Natural killer cell (primary cell): ENCODE results near the gene ABCG4. TPM values are rescaled to one million over a fixed set of nuclear protein-coding genes. Genes with fewer than 3 reads are reported as not detected.

Experiments used
- ATAC-seq, 3 donors: fragments of 150-1000 bp in 2 of 3; fragments of 200-7000 bp in 1 of 3; cut with Tn5 transposase; 1 replicate in 1 of 3; 2 replicates in 2 of 3; pipeline ENCODE4 v1.10.0; 2021; ENCODE audit warnings: mild to moderate bottlenecking in 2 of 3, moderate library complexity in 2 of 3
- DNase-seq, 2 donors: peaks; one replicate each; pipeline versions ENCODE4 v3.0.0 to v3.0.0-alpha.2; 2013 to 2021; ENCODE audit warnings: mixed read lengths in 1 of 2
- H3K27ac ChIP-seq: one replicate; pipeline ENCODE4 v1.5.1; 2013; ENCODE audit warnings: mild to moderate bottlenecking, low read length
- H3K27me3 ChIP-seq: one replicate; pipeline ENCODE4 v1.6.1; 2013; ENCODE audit warnings: low read length; ENCODE audit not compliant: control insufficient read depth, insufficient read depth
- H3K36me3 ChIP-seq: one replicate; pipeline ENCODE4 v1.6.1; 2013; ENCODE audit warnings: low read length; ENCODE audit not compliant: control insufficient read depth, insufficient read depth
- H3K4me1 ChIP-seq: one replicate; pipeline ENCODE4 v1.6.1; 2013; ENCODE audit warnings: low read length; ENCODE audit not compliant: control insufficient read depth, insufficient read depth
- H3K4me3 ChIP-seq: one replicate; pipeline ENCODE4 v1.5.1; 2013; ENCODE audit warnings: low read length
- H3K9me3 ChIP-seq: one replicate; pipeline ENCODE4 v1.6.1; 2013; ENCODE audit warnings: low read length; ENCODE audit not compliant: control insufficient read depth, insufficient read depth
- H3K27ac Mint-ChIP-seq, 2 donors: one replicate each; pipeline ENCODE4 v1.8.0; 2022; ENCODE audit warnings: mild to moderate bottlenecking in 2 of 2, mixed read lengths in 2 of 2, moderate library complexity in 1 of 2
- H3K27me3 Mint-ChIP-seq, 2 donors: one replicate each; pipeline ENCODE4 v1.8.0; 2022; ENCODE audit warnings: low read depth in 2 of 2, mixed read lengths in 2 of 2
- H3K36me3 Mint-ChIP-seq: one replicate; pipeline ENCODE4 v1.8.0; 2022; ENCODE audit warnings: mixed read lengths
- H3K4me1 Mint-ChIP-seq, 2 donors: one replicate each; pipeline ENCODE4 v1.8.0; 2022; ENCODE audit warnings: mixed read lengths in 2 of 2
- H3K4me3 Mint-ChIP-seq: one replicate; pipeline ENCODE4 v1.8.0; 2022; ENCODE audit warnings: mild to moderate bottlenecking, moderate library complexity, mixed read lengths
- H3K9me3 Mint-ChIP-seq, 2 donors: one replicate each; pipeline ENCODE4 v1.8.0; 2022; ENCODE audit warnings: mixed read lengths in 2 of 2
- WGBS: methylation state at CpG from one replicate; pipeline ENCODE4 v1.1.7; 2013; ENCODE audit warnings: missing lambda C conversion rate; ENCODE audit not compliant: insufficient coverage; 5-methylcytosine and 5-hydroxymethylcytosine counted together
- intact Hi-C: fragments of 100-400 bp; cut with micrococcal nuclease; formaldehyde crosslinking; loops from one replicate; pipeline ENCODE4 v1.14.2; 2022
- total RNA-seq, 4 donors: library from RNA; stranded (reverse); fragments of 120-200 nt in 1 of 4; gene quantifications; one replicate each; pipeline versions ENCODE4 v1.2.3 to v1.2.4, GENCODE V29; 2013 to 2022
- TF ChIP-seq, protein P1 (sequence below): fragments of 200-600 bp; IDR thresholded peaks from one replicate; pipeline ENCODE4 v1.8.0; 2022; ENCODE audit warnings: antibody characterized with exemption

ABCG4 gene
- total RNA-seq, 3 donors from 2014 or later (not counting 1 experiment from before 2014, with no cell fraction given): 0.09 TPM; not detected in 2

DNA sequence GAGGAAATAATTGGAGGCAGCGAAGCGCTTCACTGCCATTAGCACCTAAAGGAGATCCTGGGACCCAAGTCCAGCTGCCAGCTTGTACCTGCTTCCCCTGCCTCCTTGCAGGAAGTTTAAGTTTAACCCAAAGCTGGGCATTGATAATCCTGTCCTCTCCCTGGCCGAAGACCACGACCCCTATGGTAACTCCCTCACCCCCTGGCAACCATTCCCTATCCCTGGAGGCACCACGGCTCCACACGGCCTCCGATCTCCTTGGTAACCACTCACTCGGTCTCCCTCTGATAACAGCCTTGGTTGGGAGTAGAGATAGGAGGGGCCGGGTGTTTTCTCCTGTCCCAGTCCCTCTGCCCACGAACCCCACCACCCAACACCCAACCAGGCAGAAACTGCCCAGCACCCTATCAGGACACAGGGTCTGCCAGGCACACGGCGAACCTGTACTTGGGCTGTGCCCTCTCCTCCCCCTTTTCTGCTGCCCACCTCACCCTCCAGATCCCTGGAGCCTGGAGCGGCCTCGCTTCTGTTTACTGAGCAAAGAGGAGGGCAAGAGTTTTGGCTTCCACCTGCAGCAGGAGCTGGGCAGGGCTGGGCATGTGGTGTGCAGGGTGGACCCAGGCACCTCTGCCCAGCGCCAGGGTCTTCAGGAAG is 37.3 kb downstream of the ABCG4 start:
- Histone ChIP-seq H3K4me1 (no peaks in the 10 kb centered on the region), H3K27ac (no peak overlapping the region), H3K9me3 (no peaks in the 10 kb centered on the region), H3K4me3 (no peak overlapping the region), H3K36me3 (peaks cover 1% of the 10 kb centered on the region), H3K27me3 (no peaks in the 10 kb centered on the region)
- DNase-seq (no peak), ATAC-seq (no peak)
- 80% methylated on average over 10 of the region's 15 CpGs for WGBS
- Mint-ChIP-seq H3K4me1 (no peaks in the 10 kb centered on the region), H3K4me3 (no peak overlapping the region), H3K36me3 (no peaks in the 10 kb centered on the region), H3K27ac (no peak overlapping the region), H3K27me3 (no peaks in the 10 kb centered on the region), H3K9me3 (no peaks in the 10 kb centered on the region)
- intact Hi-C loops: no loop called here
- TF ChIP-seq, protein P1, sequence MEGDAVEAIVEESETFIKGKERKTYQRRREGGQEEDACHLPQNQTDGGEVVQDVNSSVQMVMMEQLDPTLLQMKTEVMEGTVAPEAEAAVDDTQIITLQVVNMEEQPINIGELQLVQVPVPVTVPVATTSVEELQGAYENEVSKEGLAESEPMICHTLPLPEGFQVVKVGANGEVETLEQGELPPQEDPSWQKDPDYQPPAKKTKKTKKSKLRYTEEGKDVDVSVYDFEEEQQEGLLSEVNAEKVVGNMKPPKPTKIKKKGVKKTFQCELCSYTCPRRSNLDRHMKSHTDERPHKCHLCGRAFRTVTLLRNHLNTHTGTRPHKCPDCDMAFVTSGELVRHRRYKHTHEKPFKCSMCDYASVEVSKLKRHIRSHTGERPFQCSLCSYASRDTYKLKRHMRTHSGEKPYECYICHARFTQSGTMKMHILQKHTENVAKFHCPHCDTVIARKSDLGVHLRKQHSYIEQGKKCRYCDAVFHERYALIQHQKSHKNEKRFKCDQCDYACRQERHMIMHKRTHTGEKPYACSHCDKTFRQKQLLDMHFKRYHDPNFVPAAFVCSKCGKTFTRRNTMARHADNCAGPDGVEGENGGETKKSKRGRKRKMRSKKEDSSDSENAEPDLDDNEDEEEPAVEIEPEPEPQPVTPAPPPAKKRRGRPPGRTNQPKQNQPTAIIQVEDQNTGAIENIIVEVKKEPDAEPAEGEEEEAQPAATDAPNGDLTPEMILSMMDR: no peak

DNA sequence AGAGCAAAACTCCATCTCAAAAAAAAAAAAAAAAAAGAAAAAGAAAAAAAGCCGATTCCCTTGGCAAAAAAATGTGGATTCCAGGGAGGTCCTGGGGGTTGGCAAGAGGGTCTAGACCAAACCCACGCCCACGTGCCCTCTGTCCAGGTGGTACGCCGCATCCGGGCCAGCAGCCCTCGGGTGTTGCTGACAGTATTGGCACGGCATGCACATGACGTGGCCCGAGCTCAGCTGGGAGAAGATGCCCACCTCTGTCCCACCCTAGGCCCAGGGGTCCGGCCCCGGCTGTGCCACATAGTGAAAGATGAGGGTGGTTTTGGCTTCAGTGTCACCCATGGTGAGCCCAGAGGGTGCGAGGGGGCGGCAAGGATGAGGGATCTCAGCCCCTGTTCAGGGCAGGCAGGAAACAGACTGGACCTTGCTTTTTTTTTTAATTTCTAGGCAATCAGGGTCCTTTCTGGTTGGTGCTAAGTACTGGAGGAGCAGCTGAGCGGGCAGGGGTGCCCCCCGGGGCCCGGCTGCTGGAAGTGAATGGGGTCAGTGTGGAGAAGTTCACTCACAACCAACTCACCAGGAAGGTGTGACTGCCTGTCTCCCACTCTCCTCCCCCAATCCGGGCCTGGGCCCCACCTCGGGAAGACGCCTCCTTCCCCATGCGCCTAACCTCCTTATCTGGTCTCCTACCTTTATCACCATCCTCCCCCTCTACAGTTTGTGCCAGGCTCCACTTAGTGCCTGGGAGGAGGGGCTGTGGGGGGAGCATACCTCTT is 38.5 kb downstream of the ABCG4 start:
- Mint-ChIP-seq H3K36me3 (no peaks in the 10 kb centered on the region), H3K9me3 (no peaks in the 10 kb centered on the region), H3K4me1 (no peaks in the 10 kb centered on the region), H3K27me3 (no peaks in the 10 kb centered on the region), H3K27ac (no peak overlapping the region), H3K4me3 (no peak overlapping the region)
- Histone ChIP-seq H3K27me3 (no peaks in the 10 kb centered on the region), H3K4me1 (no peaks in the 10 kb centered on the region), H3K4me3 (no peak overlapping the region), H3K27ac (no peak overlapping the region), H3K9me3 (no peaks in the 10 kb centered on the region), H3K36me3 (no peaks in the 10 kb centered on the region)
- TF ChIP-seq, protein P1: no peak
- intact Hi-C loops: no loop called here
- 87% methylated on average over 21 of the region's 21 CpGs for WGBS
- DNase-seq (no peak), ATAC-seq (no peak)

DNA sequence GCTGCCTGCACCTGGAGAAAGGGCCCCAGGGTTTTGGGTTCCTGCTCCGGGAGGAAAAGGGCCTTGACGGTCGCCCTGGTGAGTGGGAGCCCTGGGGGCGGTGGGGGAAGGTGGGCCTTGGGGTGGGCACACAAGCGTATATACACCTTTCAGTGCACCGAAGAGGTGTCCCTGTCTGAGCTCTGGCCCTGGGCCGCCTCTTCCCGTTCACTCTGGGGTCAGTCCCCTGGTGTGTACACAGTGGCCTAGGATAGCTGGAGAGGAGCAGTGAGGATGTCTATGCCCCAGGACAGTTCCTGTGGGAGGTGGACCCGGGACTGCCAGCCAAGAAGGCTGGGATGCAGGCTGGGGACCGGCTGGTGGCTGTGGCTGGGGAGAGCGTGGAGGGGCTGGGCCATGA is 39.2 kb downstream of the ABCG4 start:
- H3K27me3 Mint-ChIP-seq: no peaks in the 10 kb centered on the region
- H3K27ac Mint-ChIP-seq: no peak overlapping the region
- intact Hi-C loops: no loop called here
- TF ChIP-seq, protein P1: no peak
- H3K4me3 Mint-ChIP-seq: no peak overlapping the region
- H3K4me1 ChIP-seq: no peaks in the 10 kb centered on the region
- H3K9me3 ChIP-seq: no peaks in the 10 kb centered on the region
- H3K4me3 ChIP-seq: no peak overlapping the region
- no peaks in the 10 kb centered on the region for H3K36me3 Mint-ChIP-seq
- H3K9me3 Mint-ChIP-seq: no peaks in the 10 kb centered on the region
- no peaks in the 10 kb centered on the region for H3K27me3 ChIP-seq
- H3K4me1 Mint-ChIP-seq: no peaks in the 10 kb centered on the region
- H3K27ac ChIP-seq: no peak overlapping the region
- H3K36me3 ChIP-seq: no peaks in the 10 kb centered on the region
- DNase-seq (no peak), ATAC-seq (no peak)
- WGBS: 93% methylated on average over 11 of the region's 11 CpGs
